HG03039 (cell line): ENCODE measurements around the gene LSR.

ENCODE experiments used
- ATAC-seq: cut with Tn5 transposase; IDR thresholded peaks from one replicate; pipeline ENCODE4 v1.9.1; 2021; ENCODE audit warnings: mild to moderate bottlenecking, moderate library complexity; ENCODE audit not compliant: unreplicated experiment

The LSR gene

DNA sequence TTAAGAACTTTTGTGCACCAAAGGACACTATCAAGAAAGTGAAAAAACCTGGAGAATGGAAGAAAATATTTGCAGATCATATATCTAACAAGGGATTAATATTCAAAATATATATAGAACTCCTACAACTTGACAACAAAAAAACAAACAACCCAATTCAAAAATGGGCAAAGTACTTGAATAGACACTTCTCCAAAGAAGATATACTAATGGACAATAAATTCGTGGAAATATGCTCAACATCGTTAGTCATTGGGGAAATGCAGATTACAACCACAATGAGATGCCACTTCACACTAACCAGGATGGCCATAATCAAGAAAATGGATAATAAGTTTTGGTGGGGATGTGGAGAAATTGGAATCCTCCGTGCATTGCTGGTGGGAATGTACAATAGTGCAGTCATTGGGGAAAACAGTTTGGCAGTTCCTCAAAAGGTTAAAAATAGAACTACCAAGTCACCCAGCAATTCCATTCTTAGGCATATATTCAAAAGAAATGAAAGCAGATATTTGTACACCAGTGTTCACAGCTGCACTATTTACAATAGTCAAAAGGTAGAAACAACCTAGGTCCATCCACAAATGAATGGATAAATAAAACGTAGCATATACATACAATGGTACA, 2.2 kb upstream of the LSR start:
- ATAC-seq: no peak

DNA sequence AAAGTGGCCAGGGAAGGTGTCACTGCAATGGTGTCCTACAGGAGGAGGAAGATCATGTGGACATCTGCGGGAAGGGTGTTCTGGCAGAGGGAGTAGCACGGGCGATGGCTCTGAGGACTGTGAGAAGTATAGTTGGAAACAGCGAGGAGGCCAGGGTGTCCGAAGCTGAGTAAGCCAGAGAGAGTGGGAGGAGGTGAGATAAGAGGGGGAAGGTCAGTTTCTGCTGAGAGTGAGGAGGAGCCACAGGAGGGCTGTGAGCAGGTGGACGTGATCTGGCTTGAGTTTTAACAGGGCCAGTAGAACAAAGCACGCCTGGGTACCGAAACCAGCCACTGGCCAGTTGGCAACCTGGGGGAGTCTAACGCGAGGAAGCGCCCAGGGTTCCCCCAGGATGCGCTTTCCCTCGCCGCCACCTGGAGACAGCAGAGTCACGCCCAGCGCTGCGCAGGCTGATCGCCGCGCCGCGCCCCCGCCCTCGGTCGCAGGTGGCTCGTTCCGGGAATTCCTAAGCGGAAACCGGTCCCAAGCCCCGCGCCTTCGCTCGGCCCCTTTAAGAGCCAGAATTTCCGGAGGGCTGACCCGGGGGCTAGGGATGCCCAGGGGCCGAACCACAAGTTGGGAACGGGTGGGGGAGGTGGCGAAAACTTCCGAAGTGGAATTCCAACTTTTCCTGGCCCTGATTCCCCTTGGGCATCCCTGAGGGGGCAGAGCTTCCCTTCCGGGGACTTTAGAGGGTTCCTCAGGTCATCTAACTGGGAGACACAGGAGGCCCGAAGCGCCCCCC, 1.1 kb upstream of the LSR start:
- peak; percentile 35 for ATAC-seq

DNA sequence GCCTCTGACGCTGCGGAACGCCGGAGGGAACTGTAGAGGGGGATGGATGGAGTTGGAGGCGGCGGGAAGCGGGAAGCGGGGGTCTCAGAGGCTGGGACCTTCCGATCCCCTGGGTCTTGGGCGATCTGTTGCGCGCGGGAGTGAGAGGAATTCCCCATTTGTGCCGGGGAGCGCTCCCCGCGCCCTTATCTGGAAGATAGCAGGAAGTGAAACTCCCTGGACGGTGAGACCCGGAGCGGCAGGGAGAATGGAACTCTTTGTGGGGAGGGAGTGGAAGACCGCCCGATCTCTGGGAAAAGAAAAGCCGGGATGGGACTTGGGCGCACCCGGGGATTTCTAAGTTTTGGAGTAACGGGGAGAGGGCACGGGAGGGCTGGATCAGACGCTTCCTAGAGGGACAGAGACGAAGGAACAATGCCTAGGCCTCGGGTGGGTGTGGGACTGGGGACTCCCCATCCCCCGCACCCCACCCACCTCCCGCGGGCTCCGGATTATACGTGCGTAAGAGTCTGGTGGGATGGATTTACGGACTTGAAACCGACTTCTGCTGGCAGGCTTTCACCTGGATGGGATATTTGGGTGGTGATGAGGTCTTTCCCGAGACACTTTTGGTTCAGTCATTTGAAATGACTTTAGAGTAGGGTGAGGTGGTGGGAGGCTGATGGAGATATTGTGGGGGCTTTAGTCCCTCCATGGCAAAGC, 495 bp downstream of the LSR start:
- ATAC-seq: no peak

DNA sequence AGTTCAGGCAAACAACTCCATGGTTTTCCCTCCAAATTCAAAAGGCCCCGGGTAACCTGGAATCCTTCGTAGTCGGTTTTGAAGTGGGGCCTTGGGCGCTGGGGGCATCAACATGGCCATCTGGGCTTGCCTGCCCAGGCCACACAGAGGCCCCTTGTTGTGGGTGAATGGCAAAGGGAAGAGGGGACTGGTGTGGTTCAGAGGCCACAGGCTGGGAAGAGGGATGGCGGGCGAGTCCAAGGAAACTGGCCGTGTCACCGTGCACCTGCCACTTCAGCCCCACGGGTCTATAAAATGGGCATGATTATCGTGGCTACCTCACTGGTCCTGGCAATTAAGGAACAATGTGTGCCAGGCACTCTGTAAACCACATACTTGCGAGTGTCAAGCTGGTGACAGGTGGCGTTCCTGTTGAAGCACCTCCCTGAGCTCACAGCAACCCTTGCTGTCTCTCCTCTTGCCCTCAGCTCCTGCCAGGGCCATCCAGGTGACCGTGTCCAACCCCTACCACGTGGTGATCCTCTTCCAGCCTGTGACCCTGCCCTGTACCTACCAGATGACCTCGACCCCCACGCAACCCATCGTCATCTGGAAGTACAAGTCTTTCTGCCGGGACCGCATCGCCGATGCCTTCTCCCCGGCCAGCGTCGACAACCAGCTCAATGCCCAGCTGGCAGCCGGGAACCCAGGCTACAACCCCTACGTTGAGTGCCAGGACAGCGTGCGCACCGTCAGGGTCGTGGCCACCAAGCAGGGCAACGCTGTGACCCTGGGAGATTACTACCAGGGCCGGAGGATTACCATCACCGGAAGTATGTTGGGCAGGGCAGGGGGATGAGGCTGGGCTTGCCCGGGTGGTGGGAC, 1.3 kb downstream of the LSR start:
- ATAC-seq: no peak

DNA sequence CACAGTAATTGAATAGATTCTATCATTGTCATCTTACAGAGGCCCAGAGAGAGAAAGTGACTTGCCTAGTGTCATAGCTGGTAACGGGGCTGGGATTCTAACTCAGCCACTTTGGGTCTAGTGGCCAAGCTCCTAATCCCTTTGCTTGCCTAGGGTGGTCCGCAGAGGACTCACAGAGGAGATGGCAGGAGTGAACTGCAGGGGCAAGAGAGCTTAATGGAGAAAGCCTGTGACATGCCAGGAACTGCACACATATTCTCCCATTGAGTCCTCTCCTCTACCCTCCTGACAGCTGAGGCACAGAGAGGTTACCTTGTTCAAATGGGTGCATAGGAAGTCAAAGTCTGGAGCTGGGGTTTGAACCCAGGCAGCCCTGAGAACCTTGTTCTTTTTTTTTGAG, 2.7 kb downstream of the LSR start:
- no peak for ATAC-seq

DNA sequence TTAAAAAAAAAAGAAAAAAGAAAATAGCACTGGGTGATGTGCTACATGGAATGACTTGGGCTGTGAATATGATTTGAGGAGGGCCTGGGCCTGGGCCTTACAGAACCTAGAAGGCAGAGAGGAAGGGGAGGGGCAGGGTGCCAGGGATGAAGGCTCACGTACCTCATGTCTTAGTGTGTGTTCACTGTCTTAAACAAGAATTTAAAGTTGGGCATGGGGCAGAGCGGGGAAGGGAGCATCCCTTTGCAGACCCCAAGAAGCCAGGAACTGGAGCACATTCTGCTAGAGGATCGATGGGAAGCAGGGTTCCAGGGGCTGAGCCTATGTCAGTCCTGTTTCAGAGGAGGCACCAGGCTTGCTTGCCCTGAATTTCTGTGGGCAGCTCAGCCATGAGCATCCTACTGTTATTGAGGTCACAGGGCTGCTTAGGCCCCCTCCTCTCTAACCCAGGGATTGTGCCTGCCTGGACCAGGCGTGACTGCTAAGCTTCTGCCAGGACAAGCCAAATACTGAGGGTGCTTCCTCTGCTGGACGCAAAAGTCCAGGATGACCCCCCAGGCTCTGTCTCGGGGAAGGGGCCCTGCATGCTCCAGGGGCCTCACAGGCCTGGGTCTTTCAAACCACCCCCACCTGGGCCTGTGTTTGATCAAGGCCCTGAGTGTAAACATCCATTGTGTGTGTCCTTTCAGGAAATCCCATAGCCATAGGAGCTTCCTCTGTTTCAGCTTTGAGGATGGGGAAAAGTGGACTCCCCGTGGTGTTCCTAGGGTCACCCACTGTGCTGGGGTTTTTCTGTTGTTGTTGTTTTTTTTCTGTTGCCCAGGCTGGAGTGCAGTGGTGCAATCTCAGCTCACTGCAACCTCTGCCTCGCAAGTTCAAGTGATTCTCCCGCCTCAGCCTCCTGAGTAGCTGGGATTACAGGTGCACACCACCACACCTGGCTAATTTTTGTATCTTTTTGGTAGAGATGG, 4.8 kb downstream of the LSR start:
- no peak for ATAC-seq

DNA sequence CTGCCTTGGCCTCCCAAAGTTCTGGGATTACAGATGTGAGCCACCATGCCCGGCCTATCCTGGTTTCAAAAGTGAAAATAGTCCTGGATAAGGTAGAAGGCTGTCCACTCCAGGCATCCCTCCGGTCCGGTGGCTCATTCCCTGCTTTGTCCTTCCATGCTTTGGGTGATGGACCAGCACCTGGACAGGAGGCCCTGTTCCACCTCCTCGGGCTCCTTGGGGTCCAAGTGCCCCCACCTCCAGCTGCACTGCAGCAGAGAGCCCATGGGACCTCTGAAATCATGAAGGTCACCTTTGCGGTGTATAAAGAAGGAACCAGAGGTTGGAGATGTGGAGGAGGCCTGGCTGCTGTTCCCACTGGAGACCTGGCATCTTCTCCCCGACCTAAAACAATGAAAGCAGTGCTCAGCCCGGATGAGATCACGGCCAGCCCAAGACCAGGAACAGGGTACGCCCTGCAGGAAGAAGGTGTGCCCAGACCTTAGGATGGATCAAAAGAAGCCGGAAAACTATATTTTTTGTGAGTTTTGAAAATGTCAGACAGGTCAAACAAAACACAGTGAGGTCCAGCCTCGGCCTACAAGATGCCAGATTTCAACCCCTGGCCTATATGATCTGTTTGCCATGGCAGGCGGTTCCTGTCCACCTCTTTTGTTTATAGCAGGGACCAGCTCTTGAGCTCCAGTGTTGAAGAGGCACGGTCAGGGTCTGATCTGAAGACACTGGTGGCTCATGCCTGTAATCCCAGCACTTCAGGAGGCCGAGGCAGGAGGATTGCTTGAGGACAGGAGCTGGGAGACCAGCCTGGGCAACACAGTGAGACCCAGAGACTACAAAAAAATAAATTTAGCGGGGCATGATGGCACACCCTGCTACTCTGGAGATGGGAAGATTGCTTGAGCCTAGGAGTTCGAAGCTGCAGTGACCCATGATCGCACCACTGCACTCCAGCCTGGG, 5.8 kb downstream of the LSR start:
- no peak for ATAC-seq

DNA sequence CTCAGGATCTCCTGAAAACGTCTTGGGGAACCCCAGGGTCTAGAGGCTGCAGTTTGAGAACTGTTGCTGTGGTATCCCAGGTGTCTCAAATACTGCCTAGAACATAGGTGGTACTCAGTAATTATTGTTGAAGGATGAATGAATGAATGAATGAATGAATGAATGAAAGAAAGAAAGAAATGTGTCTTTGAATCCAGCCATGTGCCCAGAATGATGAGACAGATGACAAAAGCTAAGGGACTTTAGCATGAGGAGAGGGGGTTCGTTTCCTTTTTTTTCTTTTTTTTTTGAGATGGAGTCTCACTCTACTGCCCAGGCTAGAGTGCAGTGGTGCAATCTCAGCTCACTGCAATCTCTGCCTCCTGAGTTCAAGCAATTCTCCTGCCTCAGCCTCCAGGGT, 7.8 kb downstream of the LSR start:
- no peak for ATAC-seq

DNA sequence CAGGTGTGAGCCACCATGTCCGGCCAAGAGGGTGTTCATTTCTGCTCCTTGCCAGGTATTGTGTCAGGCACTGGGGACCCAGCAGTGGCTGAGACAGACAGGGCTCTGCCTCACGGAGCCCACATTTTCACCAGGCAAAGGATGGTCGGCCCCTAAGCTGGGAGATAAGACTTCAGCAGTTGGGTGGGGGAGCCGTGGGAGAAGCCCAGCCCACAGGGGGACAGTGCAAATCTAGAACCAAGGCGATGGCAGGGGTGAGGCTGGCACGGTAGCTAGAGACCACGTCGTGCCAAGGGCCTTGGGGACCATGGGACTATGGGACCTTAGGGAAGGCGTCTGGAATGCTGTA, 8.3 kb downstream of the LSR start:
- no peak for ATAC-seq

DNA sequence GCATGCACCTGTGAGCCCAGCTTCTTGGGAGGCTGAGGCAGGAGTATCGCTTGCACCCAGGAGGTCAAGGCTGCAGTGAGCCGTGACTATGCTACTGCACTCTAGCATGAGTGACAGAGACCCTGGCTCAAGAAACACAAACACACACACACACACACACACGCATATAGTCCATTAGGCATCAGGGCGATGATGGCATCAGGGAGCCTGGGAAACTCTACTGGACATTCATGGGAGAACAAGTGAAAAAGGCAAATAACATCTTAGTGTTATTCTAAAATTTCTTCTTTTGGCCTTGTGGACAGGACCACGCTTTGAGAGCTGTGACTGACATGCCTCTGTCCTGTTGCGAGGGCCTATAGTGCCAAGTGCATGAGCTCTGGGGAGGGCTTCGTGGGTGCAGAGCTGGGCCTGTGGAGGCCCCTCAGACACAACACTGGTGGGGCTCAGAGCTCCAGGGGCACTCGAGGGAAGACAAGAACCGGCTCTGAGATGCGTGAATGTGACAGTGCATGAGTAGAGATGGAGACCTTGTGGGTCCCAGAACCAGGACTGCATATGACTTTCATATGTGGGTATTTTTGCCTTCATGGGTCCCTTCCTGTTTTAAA, 12.0 kb downstream of the LSR start:
- ATAC-seq: no peak

DNA sequence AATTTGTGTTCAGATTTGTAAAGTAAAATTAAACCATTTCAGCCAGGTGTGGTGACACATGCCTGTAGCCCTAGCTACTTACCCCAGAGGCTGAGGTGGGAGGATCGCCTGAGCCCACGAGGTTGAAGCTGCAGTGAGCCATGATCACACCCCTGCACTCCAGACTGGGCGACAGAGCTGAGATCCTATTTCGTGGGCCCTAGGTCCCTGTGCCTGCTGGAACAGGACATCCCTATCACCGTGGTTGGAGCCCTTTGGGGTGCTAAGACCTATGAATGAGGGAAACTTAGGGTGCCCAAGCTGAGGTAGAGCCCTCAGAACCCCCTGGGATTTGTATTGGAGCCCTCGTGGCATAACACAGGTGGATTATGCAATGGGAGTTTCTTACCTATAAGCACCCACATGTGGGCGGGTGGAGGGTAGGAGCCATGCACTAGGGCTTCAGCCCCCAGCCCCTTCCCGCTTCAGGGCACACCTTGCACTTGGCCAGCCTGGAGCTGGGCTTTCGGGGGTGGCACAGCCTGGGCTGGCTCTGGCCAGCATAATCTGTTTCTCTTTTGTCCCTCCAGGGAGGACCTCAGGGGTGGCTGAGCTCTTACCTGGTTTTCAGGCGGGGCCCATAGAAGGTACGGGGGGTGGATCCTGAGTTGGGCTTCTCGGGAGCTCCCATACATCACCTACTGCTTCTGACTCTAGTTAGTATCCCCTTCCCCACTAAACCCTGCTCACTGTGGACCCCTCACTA, 12.7 kb downstream of the LSR start:
- no peak for ATAC-seq

DNA sequence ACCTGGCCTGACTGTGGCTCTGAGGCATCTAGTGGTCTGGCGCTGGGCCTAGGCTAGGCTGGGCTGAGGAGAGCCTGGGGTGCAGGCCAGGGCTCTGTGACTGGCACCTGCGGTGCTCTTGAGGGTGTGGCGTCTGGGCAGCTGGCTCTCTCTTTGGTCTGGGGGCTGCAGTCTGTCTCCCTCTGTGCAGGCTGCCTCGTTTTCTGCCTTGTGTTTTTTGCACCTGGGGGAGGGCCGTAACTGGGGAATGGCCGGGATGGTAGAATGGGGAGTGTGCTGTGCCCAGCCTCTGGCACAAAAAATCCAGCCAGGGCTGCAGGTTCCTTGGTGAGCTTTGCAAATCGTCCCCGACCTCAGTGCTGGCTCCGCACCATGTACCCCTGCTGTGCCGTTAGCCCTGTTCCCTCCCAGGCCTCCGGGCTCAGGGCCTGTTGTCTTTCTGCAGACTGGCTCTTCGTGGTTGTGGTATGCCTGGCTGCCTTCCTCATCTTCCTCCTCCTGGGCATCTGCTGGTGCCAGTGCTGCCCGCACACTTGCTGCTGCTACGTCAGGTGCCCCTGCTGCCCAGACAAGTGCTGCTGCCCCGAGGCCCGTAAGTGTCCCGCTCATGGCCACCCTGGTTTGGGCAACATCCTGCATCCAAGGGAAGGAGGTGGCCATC, 13.4 kb downstream of the LSR start:
- no peak for ATAC-seq

DNA sequence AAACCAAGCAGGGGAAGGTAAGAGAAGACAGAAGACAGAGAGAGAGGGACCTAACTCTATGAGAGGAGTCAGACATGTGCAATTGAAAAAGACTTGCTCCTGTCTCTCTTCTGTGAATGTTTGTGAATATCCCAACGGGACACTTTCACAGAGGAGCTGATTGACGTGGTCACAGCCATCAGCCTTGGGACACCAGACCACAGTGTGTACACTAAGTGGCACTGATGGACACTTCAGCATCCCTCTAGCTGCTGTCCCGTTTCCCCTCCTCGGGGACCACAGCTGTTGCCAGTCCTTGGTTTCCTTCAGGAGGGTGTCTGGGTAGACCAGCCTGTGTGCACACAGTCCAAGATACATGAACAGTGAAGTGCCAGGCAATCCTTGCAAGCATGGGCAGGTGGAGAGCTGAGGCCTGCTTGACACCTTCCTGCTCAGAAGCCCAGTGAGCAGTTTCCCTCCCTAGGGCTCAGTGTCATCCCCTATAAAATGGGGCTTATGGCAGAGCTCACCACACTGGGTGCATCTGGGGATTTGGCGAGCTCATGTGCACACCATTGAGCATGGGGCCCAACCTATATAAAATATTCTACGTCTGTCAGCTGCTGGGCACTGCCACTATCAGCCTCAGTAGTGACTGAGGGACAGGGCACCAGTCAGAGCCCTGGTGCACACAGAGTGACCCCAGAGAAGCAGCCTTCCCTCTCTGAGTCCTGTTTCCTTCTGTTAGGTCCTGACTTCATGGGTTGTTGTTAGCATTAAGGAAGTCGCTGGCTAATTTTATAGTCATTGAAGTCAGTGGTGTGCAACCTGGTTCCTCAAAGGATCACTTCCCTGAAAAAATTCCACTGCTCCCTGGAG, 15.7 kb downstream of the LSR start:
- ATAC-seq: no peak

DNA sequence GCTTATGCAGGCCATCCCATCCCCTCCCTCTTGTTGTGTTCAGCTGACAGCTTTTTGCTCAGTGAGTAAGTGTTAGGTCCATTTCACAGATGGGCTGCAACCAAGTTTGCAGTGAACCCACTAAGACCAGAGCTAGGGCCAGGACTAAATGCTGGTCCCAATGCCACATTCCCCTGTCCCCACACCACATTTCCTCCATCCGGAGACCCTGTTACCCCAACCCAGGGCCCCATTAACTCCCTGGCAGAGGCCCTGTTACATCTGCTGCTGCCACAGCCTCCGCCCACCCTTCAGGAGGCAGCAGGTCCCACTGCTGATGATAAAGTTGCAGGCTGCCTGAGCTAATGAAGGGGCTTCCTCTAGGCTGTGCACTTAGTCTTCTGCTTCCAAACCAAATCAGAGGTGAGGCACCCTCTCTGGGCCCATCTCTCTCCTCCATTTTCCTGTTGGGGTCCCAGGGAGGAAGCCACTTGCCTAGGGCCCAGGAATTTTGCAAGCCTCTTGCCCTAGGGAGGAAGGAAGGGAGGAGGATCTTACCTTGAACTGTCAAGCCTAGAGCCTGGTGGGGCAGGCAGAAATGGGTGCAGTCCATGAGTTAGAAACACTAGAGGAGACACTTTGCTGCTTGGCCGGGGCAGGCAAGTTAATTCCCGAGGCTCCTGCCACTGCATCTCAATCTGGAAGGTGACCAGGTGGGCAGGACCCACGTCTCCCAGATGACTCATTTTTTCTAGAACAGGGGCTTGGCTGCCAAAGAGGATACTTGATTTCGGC, 16.5 kb downstream of the LSR start:
- no peak for ATAC-seq

DNA sequence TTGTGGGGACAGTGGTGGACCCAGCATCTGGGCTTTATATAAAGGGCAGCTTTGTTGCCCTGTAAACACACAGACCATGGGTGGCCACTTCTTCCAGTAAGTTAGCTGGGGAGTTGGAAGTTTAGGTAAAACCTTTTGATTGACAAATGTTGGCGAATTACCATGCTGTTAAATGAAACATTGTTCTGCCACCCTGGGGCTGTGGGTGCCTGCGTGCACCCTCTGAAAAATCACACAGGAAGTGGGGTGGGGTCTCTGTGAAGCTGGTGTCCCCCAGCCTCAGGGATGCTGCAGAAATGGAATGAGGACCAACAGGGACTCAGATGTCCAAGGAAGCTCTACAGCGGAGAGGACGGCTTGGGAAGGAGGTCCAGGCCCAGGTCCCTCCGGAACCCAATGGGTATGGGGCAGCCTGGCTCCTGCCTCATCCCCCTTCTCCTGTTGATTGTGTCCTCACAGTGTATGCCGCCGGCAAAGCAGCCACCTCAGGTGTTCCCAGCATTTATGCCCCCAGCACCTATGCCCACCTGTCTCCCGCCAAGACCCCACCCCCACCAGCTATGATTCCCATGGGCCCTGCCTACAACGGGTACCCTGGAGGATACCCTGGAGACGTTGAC, 17.2 kb downstream of the LSR start:
- no peak for ATAC-seq
